Measurements from ENCODE around the gene USP9X. TPM values are rescaled to one million over a fixed set of nuclear protein-coding genes. Genes with fewer than 3 reads are reported as not detected.
"Not testable (repeated sequence)": the region's sequence is repeated elsewhere in the genome, so short reads cannot be mapped to it uniquely, and the experiment has no call there.

Gene USP9X
- polyA plus RNA-seq, 1 experiment: 18.9 TPM

DNA sequence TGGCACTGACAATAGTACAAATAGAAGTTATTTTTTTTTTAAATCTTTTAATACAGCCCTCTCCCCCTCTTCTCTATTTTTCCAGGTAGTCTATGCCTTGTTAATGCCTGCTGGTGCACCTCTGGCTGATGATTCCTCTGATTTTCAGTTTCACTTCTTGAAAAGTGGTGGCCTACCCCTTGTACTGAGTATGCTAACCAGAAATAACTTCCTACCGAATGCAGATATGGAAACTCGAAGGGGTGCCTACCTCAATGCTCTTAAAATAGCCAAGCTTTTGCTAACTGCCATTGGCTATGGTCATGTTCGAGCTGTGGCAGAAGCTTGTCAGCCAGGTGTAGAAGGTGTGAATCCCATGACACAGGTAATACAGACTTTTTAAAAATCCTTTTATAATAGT, 99.1 kb downstream of the USP9X start:
- ChIA-PET POLR2A (no interaction called here), CTCF (no interaction called here)
- no peaks in the 10 kb centered on the region; the same call in 1 of the 2 replicates for H3K36me3 ChIP-seq (ENCODE audit: control insufficient read depth, insufficient read depth, low read length)
- H3K4me3 ChIP-seq (ENCODE audit: low read depth, low read length): no peak overlapping the region
- TF ChIP-seq, protein P1, sequence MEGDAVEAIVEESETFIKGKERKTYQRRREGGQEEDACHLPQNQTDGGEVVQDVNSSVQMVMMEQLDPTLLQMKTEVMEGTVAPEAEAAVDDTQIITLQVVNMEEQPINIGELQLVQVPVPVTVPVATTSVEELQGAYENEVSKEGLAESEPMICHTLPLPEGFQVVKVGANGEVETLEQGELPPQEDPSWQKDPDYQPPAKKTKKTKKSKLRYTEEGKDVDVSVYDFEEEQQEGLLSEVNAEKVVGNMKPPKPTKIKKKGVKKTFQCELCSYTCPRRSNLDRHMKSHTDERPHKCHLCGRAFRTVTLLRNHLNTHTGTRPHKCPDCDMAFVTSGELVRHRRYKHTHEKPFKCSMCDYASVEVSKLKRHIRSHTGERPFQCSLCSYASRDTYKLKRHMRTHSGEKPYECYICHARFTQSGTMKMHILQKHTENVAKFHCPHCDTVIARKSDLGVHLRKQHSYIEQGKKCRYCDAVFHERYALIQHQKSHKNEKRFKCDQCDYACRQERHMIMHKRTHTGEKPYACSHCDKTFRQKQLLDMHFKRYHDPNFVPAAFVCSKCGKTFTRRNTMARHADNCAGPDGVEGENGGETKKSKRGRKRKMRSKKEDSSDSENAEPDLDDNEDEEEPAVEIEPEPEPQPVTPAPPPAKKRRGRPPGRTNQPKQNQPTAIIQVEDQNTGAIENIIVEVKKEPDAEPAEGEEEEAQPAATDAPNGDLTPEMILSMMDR (IDR thresholded peaks at IDR 0.05; ENCODE audit: insufficient read depth, low read depth, low read length): no peak
- H3K27me3 ChIP-seq (ENCODE audit: control insufficient read depth, insufficient read depth, low read length): no peaks in the 10 kb centered on the region
- DNase-seq (ENCODE audit: low read depth): no peak

DNA sequence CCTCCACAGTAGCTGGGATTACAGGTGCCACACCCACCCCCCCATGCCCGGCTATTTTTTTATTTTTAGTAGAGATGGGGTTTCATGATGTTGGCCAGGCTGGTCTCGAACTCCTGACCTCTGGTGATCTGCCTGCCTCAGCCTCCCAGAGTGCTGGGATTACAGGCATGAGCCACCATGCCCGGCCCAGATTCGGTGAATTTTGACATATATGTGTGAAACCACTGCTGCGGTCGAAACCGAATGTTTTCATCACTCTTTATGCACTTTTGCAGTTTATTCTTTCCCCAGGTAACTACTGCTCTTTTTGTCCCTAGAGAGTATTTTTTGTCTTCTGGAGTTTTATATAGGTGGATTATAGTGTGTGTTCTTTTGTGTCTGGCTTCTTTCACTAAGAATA, 101.7 kb downstream of the USP9X start:
- H3K27me3 ChIP-seq (ENCODE audit: control insufficient read depth, insufficient read depth, low read length); H3K36me3 ChIP-seq (ENCODE audit: control insufficient read depth, insufficient read depth, low read length); POLR2A ChIA-PET; CTCF ChIA-PET; H3K4me3 ChIP-seq (ENCODE audit: low read depth, low read length); DNase-seq (ENCODE audit: low read depth): not testable (repeated sequence)

DNA sequence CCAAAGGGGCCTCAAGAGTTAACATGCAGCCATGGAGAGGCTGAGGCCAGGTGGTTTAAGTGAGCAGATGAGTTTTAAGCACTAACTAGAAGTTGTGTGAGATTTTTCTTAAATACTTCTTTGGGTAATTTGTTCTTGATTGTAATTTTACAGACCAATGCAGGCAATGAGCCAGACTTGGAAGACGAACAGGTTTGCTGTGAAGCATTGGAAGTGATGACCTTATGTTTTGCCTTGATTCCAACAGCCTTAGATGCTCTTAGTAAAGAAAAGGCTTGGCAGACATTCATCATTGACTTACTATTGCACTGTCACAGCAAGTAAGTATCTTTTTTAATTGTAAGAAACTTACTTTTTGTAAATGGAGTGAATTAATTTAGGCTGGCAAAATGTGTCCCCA, 103.9 kb downstream of the USP9X start:
- CTCF ChIA-PET: no interaction called here
- Histone ChIP-seq H3K27me3 (ENCODE audit: control insufficient read depth, insufficient read depth, low read length) (no peaks in the 10 kb centered on the region), H3K4me3 (ENCODE audit: low read depth, low read length) (no peak overlapping the region), H3K36me3 (ENCODE audit: control insufficient read depth, insufficient read depth, low read length) (no peaks in the 10 kb centered on the region; the same call in none of the 2 replicates)
- POLR2A ChIA-PET: no interaction called here
- no peak for DNase-seq (ENCODE audit: low read depth)
- TF ChIP-seq, protein P1 (IDR thresholded peaks at IDR 0.05; ENCODE audit: insufficient read depth, low read depth, low read length): no peak

DNA sequence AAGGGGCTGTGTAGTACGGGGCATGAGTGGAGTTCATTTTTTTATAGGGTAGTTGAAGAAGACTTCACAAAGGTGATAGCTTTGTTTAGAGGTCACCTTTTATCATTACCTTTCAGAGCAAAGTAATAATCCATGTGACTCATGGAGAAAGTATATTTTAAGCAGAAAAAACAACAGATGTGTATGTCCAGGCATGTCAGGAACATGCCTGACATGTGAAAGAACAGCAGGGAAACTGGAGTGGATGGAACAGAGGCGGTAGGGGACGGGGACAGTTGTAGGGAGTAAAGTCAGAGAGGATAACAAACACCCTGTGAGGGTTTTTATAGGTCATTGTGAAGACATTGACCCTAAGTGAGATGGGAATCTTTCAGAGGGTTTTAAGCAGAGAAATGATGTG, 107.6 kb downstream of the USP9X start:
- TF ChIP-seq, protein P1 (IDR thresholded peaks at IDR 0.05; ENCODE audit: insufficient read depth, low read depth, low read length): no peak
- CTCF ChIA-PET: no interaction called here

DNA sequence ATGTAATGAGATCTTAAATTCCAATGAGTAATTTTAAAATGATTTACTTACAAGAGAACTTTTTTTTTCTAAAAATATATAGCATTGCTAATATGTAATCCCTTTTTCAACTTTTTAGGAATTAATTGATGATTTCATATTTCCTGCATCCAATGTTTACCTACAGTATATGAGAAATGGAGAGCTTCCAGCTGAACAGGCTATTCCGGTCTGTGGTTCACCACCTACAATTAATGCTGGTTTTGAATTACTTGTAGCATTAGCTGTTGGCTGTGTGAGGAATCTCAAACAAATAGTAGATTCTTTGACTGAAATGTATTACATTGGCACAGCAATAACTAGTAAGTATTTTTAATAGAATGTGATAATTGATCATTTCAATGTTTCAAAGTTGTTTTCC, 113.2 kb downstream of the USP9X start:
- no peak for DNase-seq (ENCODE audit: low read depth)
- TF ChIP-seq, protein P1 (IDR thresholded peaks at IDR 0.05; ENCODE audit: insufficient read depth, low read depth, low read length): no peak
- H3K36me3 ChIP-seq (ENCODE audit: control insufficient read depth, insufficient read depth, low read length): no peaks in the 10 kb centered on the region
- H3K27me3 ChIP-seq (ENCODE audit: control insufficient read depth, insufficient read depth, low read length): no peaks in the 10 kb centered on the region
- ChIA-PET CTCF (no interaction called here), POLR2A (no interaction called here)
- H3K4me3 ChIP-seq (ENCODE audit: low read depth, low read length): no peak overlapping the region

More for the DNA sequence above, 107.6 kb downstream of the USP9X start:
- no peaks in the 10 kb centered on the region; the same call in 1 of the 2 replicates for H3K36me3 ChIP-seq (ENCODE audit: control insufficient read depth, insufficient read depth, low read length)
- POLR2A ChIA-PET: no interaction called here
- H3K27me3 ChIP-seq (ENCODE audit: control insufficient read depth, insufficient read depth, low read length): no peaks in the 10 kb centered on the region
- no peak for DNase-seq (ENCODE audit: low read depth)
- H3K4me3 ChIP-seq (ENCODE audit: low read depth, low read length): no peak overlapping the region

DNA sequence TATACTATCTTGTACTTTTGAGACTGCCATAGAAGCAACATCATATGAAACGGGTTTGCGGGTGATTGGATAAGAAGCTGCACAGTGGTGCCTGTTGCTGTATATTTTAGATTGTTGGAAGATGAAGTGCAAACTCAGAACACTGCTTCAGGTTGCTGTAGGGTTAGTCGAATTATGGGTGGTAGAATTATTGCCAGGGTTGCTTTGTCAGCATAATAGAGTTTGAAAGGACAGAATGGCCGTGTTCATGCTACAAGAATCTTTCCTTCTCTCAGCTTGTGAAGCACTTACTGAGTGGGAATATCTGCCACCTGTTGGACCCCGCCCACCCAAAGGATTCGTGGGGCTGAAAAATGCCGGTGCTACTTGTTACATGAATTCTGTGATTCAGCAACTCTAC, 115.5 kb downstream of the USP9X start:
- H3K36me3 ChIP-seq (ENCODE audit: control insufficient read depth, insufficient read depth, low read length): no peaks in the 10 kb centered on the region
- no peak overlapping the region for H3K4me3 ChIP-seq (ENCODE audit: low read depth, low read length)
- H3K27me3 ChIP-seq (ENCODE audit: control insufficient read depth, insufficient read depth, low read length): no peaks in the 10 kb centered on the region
- TF ChIP-seq, protein P1 (IDR thresholded peaks at IDR 0.05; ENCODE audit: insufficient read depth, low read depth, low read length): no peak
- CTCF ChIA-PET: interaction anchor here (3.1 kb wide), 1 partner anchor 20 kb away, joined by 8 read pairs; no protein-coding TSS in a partner anchor
- no peak for DNase-seq (ENCODE audit: low read depth)
- POLR2A ChIA-PET: no interaction called here
